HUES48 (cell line): ENCODE data around the gene GNAL.

ENCODE experiments used
- H3K27ac ChIP-seq: one replicate; pipeline ENCODE4 v1.7.0; 2013; ENCODE audit warnings: low read depth, low read length, inconsistent platforms
- H3K27me3 ChIP-seq: 2 replicates; pipeline ENCODE4 v1.6.1; 2013; ENCODE audit warnings: mild to moderate bottlenecking, low read length; ENCODE audit not compliant: control insufficient read depth, insufficient read depth
- H3K36me3 ChIP-seq: 2 replicates; pipeline ENCODE4 v1.6.1; 2013; ENCODE audit warnings: low read length; ENCODE audit not compliant: control insufficient read depth, insufficient read depth
- H3K4me1 ChIP-seq: 2 replicates; pipeline ENCODE4 v1.6.1; 2013; ENCODE audit warnings: mild to moderate bottlenecking, low read length; ENCODE audit not compliant: control insufficient read depth, insufficient read depth
- H3K4me3 ChIP-seq: 2 replicates; pipeline ENCODE4 v1.5.1; 2013; ENCODE audit warnings: mild to moderate bottlenecking, low read depth, low read length
- H3K9ac ChIP-seq: 2 replicates; pipeline ENCODE4 v1.6.1; 2013; ENCODE audit warnings: mild to moderate bottlenecking, low read depth, low read length, moderate library complexity
- H3K9me3 ChIP-seq: 2 replicates; pipeline ENCODE4 v1.6.1; 2013; ENCODE audit warnings: low read length; ENCODE audit not compliant: control insufficient read depth, insufficient read depth

The GNAL gene

DNA sequence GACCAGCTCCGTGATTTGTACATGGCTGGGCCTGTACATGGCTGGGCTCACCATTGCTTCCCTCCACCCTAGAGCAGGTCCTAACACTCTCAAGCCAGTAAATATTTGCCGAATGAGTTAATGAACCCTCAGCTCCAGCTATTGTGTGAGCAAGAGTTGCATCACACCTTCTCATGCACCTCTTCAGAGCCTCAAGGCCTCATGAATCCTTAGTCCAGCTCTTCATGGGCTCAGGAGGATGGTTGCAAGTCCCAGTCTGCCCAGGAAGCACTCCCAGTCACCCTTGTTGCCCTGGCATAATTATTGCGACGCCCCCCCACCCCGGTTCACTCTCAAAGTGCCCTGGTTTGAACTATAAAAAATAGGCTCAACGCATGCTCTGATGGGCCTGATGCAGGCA lies 30.1 kb upstream of the GNAL start:
- Histone ChIP-seq H3K36me3 (no peaks in the 10 kb centered on the region), H3K27ac (no peak overlapping the region), H3K9me3 (no peaks in the 10 kb centered on the region), H3K4me1 (no peaks in the 10 kb centered on the region), H3K9ac (no peak overlapping the region), H3K4me3 (no peak overlapping the region), H3K27me3 (peaks cover 9% of the 10 kb centered on the region)

- Histone ChIP-seq H3K4me3 (no peak overlapping the region), H3K9me3 (no peaks in the 10 kb centered on the region), H3K27me3 (no peaks in the 10 kb centered on the region), H3K36me3 (no peaks in the 10 kb centered on the region), H3K27ac (no peak overlapping the region), H3K9ac (no peak overlapping the region), H3K4me1 (no peaks in the 10 kb centered on the region)
These were observed 28.4 kb upstream of the GNAL start for GRCh38 chr18:11660691-11661090.

DNA sequence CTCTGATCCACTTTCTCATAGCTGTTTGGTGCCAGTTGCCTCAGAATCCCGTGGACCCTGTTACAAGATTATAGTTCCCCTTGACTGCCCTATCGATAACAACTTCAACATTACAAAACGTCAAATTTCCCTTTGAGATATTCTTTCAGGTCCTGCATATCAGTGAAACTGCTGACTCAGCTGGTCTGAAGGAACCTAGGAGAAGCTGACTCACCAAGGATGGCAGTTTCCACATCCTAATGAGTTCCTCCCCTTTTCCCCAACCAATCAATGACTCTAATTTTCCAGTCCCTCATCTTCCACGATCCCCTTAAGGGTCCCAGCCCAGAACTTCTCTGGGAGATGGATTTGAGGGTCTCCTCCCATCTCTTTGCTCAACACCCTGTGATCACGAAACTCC lies 27.6 kb upstream of the GNAL start:
- Histone ChIP-seq H3K9ac (no peak overlapping the region), H3K36me3 (no peaks in the 10 kb centered on the region), H3K9me3 (no peaks in the 10 kb centered on the region), H3K4me3 (no peak overlapping the region), H3K27ac (no peak overlapping the region), H3K27me3 (no peaks in the 10 kb centered on the region), H3K4me1 (peaks cover 3% of the 10 kb centered on the region; the same call in 1 of the 2 replicates)

- H3K36me3 ChIP-seq = no peaks in the 10 kb centered on the region
- H3K9ac ChIP-seq = no peak overlapping the region
- peaks cover 12% of the 10 kb centered on the region for H3K4me1 ChIP-seq
- no peaks in the 10 kb centered on the region for H3K9me3 ChIP-seq
- H3K4me3 ChIP-seq = no peak overlapping the region
- no peaks in the 10 kb centered on the region for H3K27me3 ChIP-seq
- no peak overlapping the region for H3K27ac ChIP-seq
These were observed 25.5 kb upstream of the GNAL start for GRCh38 chr18:11663439-11664029.

- Histone ChIP-seq H3K27me3 (no peaks in the 10 kb centered on the region), H3K9me3 (no peaks in the 10 kb centered on the region), H3K4me3 (no peak overlapping the region), H3K4me1 (peaks cover 19% of the 10 kb centered on the region), H3K9ac (no peak overlapping the region), H3K27ac (no peak overlapping the region), H3K36me3 (no peaks in the 10 kb centered on the region)
These were observed 24.8 kb upstream of the GNAL start for GRCh38 chr18:11664286-11664685.

DNA sequence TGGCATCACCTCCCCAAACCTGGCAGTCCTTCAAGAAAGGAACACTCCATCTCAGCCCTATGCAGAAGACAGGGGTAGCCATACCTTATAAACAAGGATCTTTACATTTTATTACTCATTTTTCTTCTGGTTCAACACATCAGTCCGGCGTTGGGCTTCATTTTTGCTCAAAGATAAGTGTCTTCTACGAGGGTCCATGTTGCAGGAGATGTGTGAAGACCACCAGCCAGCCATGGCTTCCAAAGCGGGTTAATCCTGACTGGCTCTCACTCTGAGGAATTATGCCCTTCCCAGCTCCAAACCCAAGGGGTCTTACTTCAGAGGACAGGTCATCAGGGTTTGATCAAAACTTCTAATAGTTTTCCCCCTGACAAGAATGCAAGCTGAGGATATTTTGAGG lies 23.9 kb upstream of the GNAL start:
- Histone ChIP-seq H3K9me3 (no peaks in the 10 kb centered on the region), H3K4me3 (no peak overlapping the region), H3K4me1 (peaks cover 19% of the 10 kb centered on the region), H3K27me3 (peaks cover 6% of the 10 kb centered on the region; the same call in 1 of the 2 replicates), H3K27ac (no peak overlapping the region), H3K36me3 (no peaks in the 10 kb centered on the region), H3K9ac (no peak overlapping the region)

GRCh38 chr18:11665587-11665986 lies 23.5 kb upstream of the GNAL start:
- Histone ChIP-seq H3K27me3 (peaks cover 7% of the 10 kb centered on the region; the same call in 1 of the 2 replicates), H3K27ac (no peak overlapping the region), H3K4me3 (no peak overlapping the region), H3K9me3 (no peaks in the 10 kb centered on the region), H3K9ac (no peak overlapping the region), H3K36me3 (no peaks in the 10 kb centered on the region), H3K4me1 (peaks cover 21% of the 10 kb centered on the region)

DNA sequence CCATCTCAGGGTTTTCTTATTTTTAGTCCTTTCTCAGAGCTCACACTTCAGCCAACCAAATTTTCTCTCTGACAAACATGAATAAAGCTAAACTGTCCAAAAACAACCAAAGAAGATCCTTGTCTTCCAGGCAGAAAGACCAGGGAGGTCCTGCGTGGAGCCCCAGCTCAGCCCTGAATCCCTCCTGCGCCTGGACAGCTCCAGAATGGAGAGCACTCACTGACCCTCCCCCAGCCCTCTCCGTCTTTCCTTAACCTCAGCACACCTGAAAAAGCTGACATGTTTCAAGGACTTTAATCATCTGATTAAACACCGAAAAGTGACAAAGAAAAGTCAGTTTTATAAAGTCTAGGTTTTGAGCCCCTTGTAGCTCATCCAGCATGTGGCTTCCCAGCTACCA lies 22.9 kb upstream of the GNAL start:
- no peaks in the 10 kb centered on the region for H3K36me3 ChIP-seq
- no peak overlapping the region for H3K27ac ChIP-seq
- H3K4me1 ChIP-seq = peaks cover 21% of the 10 kb centered on the region
- H3K4me3 ChIP-seq = no peak overlapping the region
- no peaks in the 10 kb centered on the region for H3K9me3 ChIP-seq
- H3K9ac ChIP-seq = no peak overlapping the region
- peaks cover 9% of the 10 kb centered on the region; the same call in 1 of the 2 replicates for H3K27me3 ChIP-seq

GRCh38 chr18:11666831-11667230 lies 22.2 kb upstream of the GNAL start:
- Histone ChIP-seq H3K9ac (no peak overlapping the region), H3K27me3 (peaks cover 9% of the 10 kb centered on the region; the same call in 1 of the 2 replicates), H3K36me3 (no peaks in the 10 kb centered on the region), H3K4me3 (no peak overlapping the region), H3K4me1 (peaks cover 21% of the 10 kb centered on the region), H3K27ac (no peak overlapping the region), H3K9me3 (no peaks in the 10 kb centered on the region)

DNA sequence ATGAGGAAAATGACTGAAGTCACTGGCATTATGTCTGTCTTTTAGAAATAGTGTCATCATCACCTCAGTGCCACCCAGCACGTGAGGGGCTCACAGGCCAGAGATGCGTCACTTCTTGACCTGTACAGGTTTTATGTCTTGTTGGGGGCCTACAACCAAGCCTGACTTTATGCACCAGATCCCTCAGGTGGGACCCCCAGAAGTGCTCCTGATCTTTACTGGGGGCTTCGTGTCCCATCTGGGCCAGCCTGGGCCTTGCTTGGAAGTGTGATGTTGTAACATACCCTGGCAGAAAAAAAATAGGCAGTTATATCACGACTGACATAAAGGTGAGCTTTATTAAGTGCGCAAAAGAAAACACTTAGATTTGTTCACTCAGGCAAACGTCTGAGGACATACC lies 21.5 kb upstream of the GNAL start:
- Histone ChIP-seq H3K4me1 (peaks cover 21% of the 10 kb centered on the region), H3K9me3 (no peaks in the 10 kb centered on the region), H3K9ac (no peak overlapping the region), H3K27ac (no peak overlapping the region), H3K27me3 (peaks cover 9% of the 10 kb centered on the region; the same call in 1 of the 2 replicates), H3K36me3 (no peaks in the 10 kb centered on the region), H3K4me3 (no peak overlapping the region)

DNA sequence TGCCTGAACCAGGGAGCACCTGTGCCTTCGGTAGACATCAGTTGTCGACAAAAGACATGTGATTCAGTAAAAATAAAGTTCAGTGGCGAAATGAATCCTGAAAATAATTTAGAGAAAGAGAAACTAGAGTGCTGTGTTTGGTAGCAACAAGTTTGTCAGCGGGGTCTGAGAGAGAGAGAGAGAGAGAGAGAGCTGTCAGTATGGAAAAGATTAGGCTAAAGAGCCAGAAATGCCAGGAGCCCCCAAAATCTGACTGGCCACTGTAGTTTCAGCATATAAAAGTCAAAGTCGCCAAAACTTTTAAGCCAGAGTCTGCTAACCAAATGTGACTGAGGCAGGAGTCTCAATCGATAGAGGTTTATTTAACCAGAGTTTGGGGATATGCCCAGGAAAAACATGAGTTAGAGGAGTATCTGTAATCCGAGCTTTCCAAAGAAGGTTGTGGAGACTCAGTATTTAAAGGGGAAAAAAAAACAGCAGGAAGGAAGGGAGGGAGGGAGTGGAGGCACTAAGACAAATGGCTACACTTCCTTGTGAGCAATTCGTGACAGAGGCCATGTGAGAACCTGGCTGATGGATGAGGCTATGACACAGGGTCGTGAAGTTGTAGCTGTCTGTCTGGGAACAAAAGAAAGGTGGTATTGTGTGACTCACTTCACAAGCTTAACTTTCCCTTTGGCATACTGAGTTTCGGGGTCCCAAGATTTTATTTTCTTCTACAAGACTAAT lies 20.5 kb upstream of the GNAL start:
- no peak overlapping the region for H3K4me3 ChIP-seq
- no peak overlapping the region for H3K9ac ChIP-seq
- no peak overlapping the region for H3K27ac ChIP-seq
- no peaks in the 10 kb centered on the region for H3K36me3 ChIP-seq
- H3K9me3 ChIP-seq = no peaks in the 10 kb centered on the region
- H3K27me3 ChIP-seq = peaks cover 9% of the 10 kb centered on the region; the same call in 1 of the 2 replicates
- peaks cover 21% of the 10 kb centered on the region for H3K4me1 ChIP-seq
